Inferior parietal cortex (tissue), 1 donor: ENCODE measurements around the gene PPP1R12B.
A peak's percentile ranks its signal among the peaks of the same experiment; 100 is the strongest.
"Not testable (repeated sequence)": the region's sequence is repeated elsewhere in the genome, so short reads cannot be mapped to it uniquely, and the experiment has no call there.

ENCODE experiments used
- DNase-seq: peaks from one replicate; pipeline ENCODE4 v3.0.0-alpha.2; 2016; ENCODE audit errors: extremely low spot score

Gene PPP1R12B

GRCh38 chr1:202438393-202439174 lies 90.1 kb downstream of the PPP1R12B start:
- no peak for DNase-seq

- no peak for DNase-seq
These were observed 90.8 kb downstream of the PPP1R12B start for GRCh38 chr1:202439308-202439707.

DNA sequence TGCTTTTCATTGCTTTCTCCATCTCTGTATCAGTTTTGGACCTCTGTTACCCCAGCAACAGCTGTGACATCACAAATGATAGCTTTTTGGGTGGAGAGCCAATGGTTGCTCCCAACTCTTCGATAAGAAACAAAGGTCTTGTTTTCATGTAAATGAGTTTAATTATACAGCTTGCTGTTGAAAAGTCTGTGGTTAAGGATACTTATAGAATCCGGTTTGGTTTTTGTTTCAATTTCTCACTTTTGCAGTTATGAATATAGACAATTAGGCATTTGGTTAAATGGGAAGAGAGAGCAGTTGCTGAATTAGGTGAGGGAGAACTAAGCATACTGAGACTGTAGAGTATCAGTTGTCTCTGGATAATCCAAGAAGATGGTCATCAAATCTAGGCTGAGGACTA lies 99.6 kb downstream of the PPP1R12B start:
- DNase-seq: not testable (repeated sequence)

- not testable (repeated sequence) for DNase-seq
These were observed 103.1 kb downstream of the PPP1R12B start for GRCh38 chr1:202451641-202452040.

- DNase-seq: no peak
These were observed 104.0 kb downstream of the PPP1R12B start for GRCh38 chr1:202452508-202452907.

- not testable (repeated sequence) for DNase-seq
These were observed 108.1 kb downstream of the PPP1R12B start for GRCh38 chr1:202456372-202457169.

- not testable (repeated sequence) for DNase-seq
These were observed 110.2 kb downstream of the PPP1R12B start for GRCh38 chr1:202458651-202459050.

- not testable (repeated sequence) for DNase-seq
These were observed 111.1 kb downstream of the PPP1R12B start for GRCh38 chr1:202459470-202460142.

DNA sequence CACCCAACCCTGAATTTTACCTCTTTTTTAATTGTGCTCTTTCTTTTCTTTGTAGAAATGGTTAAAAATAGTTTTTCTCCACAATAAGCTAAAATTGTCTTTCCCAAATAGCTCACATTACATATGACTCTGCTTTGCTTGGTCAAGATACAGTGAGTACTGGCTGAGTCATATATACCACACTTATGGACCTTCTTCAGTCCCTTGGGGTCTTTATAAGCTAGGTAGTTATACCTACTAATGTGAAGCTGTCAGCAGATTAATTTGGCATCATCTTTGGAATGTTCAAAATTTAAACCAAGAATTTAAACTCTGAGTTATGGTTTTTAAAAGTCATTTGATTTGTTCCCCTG lies 111.6 kb downstream of the PPP1R12B start:
- DNase-seq: not testable (repeated sequence)

GRCh38 chr1:202462342-202463076 lies 114.0 kb downstream of the PPP1R12B start:
- no peak for DNase-seq

DNA sequence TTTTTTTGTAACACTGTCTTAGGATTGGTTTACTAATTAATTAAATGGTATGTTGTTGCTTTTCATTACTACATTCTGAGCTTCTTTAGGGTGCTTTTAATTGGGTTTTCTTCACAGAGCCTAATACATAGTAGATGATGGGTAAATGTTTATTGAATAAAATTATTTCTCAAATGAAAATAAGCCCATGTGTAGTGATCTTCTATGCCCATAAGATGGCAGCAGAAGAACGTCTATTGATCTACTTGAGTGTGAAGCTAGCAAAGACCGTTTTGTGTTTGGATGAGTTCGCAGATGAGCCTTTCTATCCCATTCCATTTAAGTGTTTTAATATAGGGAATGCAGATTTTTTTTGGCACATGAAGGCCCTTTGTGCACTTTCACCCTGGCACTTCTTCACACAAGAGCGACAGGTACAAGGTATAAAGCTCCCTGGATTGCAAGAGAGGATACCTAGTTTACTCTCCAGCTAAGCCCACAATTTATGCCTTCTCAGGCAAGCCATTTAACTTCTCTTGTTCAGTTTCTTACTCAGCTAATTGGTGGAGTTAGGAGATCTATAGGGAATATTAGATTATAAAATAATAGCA lies 115.7 kb downstream of the PPP1R12B start:
- DNase-seq: peak; percentile 72

- not testable (repeated sequence) for DNase-seq
These were observed 117.3 kb downstream of the PPP1R12B start for GRCh38 chr1:202465644-202466270.

GRCh38 chr1:202466339-202466738 lies 117.8 kb downstream of the PPP1R12B start:
- DNase-seq: not testable (repeated sequence)

GRCh38 chr1:202467381-202467780 lies 118.9 kb downstream of the PPP1R12B start:
- not testable (repeated sequence) for DNase-seq

DNA sequence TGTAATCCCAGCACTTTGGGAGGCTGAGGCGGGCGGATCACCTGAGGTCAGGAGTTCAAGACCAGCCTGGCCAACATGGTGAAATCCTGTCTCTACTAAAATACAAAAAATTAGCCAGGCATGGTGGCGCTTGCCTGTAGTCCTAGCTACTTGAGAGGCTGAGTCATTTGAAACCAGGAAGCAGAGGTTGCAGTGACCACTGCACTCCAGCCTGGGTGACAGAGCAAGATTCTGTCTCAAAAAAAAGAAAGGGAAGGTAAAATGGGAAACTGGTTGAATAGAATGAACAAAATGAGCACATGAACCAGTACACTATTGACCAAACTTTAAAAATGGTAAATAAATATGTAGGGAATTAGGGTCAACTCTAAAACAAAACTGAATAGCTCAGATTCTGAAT lies 120.2 kb downstream of the PPP1R12B start:
- not testable (repeated sequence) for DNase-seq

DNA sequence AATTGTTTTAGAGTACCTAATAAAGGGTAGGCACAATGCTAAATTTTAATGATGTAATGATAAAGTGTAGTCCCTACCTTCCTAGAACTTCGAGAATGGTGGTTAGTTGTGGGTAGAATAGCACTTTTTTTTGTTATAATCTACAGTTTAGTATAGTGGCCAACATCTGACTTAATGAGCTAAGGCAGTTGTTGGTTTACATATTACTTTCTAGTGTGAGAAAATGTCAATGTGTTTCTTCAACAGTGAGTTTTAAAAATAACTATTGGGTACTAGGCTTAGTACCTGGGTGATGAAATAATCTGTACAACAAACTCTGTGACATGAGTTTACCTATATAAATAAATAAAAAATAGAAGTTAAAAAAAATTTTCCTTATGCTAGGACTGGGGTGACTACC lies 120.6 kb downstream of the PPP1R12B start:
- DNase-seq: not testable (repeated sequence)

GRCh38 chr1:202471246-202471645 lies 122.7 kb downstream of the PPP1R12B start:
- DNase-seq: no peak

GRCh38 chr1:202472347-202473124 lies 124.0 kb downstream of the PPP1R12B start:
- peak; percentile 36 for DNase-seq

GRCh38 chr1:202473266-202474045 lies 125.0 kb downstream of the PPP1R12B start:
- not testable (repeated sequence) for DNase-seq
